Measurements from ENCODE around the gene ALG6. TPM values are rescaled to one million over a fixed set of nuclear protein-coding genes. Genes with fewer than 3 reads are reported as not detected.
"Not testable (repeated sequence)": the region's sequence is repeated elsewhere in the genome, so short reads cannot be mapped to it uniquely, and the experiment has no call there.

Gene ALG6
- polyA plus RNA-seq, 1 experiment, result 3.1 TPM

DNA sequence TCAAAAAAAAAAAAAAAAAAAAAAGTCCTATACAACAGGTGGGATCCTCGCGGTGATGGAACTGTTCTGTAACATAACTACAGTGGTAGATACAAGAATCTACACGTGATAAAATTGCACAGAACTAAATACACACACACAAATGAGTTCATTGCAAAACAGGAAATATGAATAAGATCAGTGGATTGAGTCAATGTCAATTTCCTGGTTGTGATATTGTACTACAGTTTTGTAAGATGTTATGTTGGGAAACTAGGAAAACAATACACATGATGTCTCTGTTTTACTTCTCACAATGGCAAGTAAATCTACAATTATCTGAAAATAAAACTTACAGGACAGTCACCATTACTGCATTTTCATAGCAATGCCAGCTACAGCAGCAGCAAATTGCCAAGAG lies 95.8 kb downstream of the ALG6 start:
- no peaks in the 10 kb centered on the region for H3K27me3 ChIP-seq (ENCODE audit: control insufficient read depth, insufficient read depth, low read length)
- no peak overlapping the region for H3K4me3 ChIP-seq (ENCODE audit: low read depth, low read length)
- no peaks in the 10 kb centered on the region for H3K36me3 ChIP-seq (ENCODE audit: control insufficient read depth, insufficient read depth, low read length)
- no peak for DNase-seq (ENCODE audit: low read depth)
- CTCF ChIA-PET, result interaction anchor here (0.6 kb wide), 1 partner anchor 12 kb away, joined by 3 read pairs; no protein-coding TSS in a partner anchor
- TF ChIP-seq, protein P1, sequence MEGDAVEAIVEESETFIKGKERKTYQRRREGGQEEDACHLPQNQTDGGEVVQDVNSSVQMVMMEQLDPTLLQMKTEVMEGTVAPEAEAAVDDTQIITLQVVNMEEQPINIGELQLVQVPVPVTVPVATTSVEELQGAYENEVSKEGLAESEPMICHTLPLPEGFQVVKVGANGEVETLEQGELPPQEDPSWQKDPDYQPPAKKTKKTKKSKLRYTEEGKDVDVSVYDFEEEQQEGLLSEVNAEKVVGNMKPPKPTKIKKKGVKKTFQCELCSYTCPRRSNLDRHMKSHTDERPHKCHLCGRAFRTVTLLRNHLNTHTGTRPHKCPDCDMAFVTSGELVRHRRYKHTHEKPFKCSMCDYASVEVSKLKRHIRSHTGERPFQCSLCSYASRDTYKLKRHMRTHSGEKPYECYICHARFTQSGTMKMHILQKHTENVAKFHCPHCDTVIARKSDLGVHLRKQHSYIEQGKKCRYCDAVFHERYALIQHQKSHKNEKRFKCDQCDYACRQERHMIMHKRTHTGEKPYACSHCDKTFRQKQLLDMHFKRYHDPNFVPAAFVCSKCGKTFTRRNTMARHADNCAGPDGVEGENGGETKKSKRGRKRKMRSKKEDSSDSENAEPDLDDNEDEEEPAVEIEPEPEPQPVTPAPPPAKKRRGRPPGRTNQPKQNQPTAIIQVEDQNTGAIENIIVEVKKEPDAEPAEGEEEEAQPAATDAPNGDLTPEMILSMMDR (IDR thresholded peaks at IDR 0.05; ENCODE audit: insufficient read depth, low read depth, low read length), result no peak
- POLR2A ChIA-PET, result no interaction called here

DNA sequence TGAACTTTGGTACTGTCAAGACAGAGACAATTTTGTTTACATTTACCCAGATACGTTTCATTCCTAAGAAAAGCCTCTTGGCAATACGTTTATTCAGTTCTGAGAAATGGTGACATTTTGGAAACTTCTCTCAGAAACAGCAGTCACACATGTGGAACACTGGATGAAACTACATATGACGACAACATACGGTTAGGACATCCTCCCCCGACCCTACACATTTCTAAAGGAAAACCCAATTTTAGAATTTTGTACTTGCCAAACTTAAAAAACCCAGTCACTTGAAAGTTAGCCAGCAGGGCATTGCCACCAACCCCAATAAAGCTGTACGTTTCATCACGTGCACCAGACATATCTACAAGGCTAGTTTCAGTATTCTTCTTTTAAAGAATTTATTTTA lies 98.8 kb downstream of the ALG6 start:
- Histone ChIP-seq H3K4me3 (ENCODE audit: low read depth, low read length) (no peak overlapping the region), H3K36me3 (ENCODE audit: control insufficient read depth, insufficient read depth, low read length) (no peaks in the 10 kb centered on the region), H3K27me3 (ENCODE audit: control insufficient read depth, insufficient read depth, low read length) (no peaks in the 10 kb centered on the region)
- ChIA-PET CTCF (interaction anchor here (1.7 kb wide), 1 partner anchor 12 kb away, joined by 9 read pairs; no protein-coding TSS in a partner anchor), POLR2A (no interaction called here)
- no peak for DNase-seq (ENCODE audit: low read depth)
- TF ChIP-seq, protein P1 (IDR thresholded peaks at IDR 0.05; ENCODE audit: insufficient read depth, low read depth, low read length), result no peak

DNA sequence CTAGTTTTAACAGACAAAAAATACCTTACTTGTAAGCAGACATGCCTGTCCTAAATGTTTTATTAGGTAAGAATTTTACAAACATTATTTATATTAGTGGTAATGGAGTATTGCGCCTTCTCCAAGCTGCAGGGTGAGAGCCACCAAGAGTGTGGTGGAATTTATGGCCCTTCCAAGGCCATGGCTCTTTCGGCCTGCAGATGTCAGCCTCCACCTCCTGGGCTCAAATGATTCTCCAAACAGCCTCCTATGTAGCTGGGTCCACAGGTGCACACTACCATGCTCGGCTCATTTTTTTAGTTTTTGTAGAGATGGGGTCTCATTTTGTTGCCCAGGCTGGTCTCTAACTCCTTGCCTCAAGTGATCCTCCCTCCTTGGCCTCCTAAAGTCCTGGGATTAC lies 99.3 kb downstream of the ALG6 start:
- H3K4me3 ChIP-seq (ENCODE audit: low read depth, low read length), result no peak overlapping the region
- no peaks in the 10 kb centered on the region for H3K27me3 ChIP-seq (ENCODE audit: control insufficient read depth, insufficient read depth, low read length)
- DNase-seq (ENCODE audit: low read depth), result no peak
- TF ChIP-seq, protein P1 (IDR thresholded peaks at IDR 0.05; ENCODE audit: insufficient read depth, low read depth, low read length), result no peak
- ChIA-PET CTCF (interaction anchor here (0.6 to 1.7 kb wide), 2 partner anchors 11 to 32 kb away, joined by 3 to 9 read pairs; no protein-coding TSS in a partner anchor), POLR2A (no interaction called here)
- no peaks in the 10 kb centered on the region for H3K36me3 ChIP-seq (ENCODE audit: control insufficient read depth, insufficient read depth, low read length)

DNA sequence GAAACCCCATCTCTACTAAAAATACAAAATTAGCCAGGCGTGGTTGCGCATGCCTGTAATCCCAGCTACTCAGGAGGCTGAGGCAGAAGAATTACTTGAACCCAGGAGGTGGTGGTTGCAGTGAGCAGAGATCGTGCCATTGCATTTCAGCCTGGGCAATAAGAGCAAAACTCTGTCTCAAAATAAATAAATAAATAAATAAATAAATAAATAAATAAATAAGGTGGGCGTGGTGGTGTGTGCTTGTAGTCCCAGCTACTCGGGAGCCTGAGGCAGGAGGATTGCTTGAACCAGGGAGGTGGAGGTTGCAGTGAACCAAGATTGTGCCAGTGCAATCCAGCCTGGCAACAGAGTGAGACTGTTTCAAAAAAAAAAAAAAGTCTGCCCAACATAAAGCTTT lies 101.3 kb downstream of the ALG6 start:
- ChIA-PET CTCF (interaction anchor here (0.6 to 1.6 kb wide), 3 partner anchors 9 to 336 kb away, joined by 3 to 5 read pairs (median 3); no protein-coding TSS in a partner anchor), POLR2A (interaction anchor here (0.6 kb wide), 1 partner anchor 25 kb away, joined by 3 read pairs; no protein-coding TSS in a partner anchor)
- not testable (repeated sequence) for DNase-seq (ENCODE audit: low read depth)

DNA sequence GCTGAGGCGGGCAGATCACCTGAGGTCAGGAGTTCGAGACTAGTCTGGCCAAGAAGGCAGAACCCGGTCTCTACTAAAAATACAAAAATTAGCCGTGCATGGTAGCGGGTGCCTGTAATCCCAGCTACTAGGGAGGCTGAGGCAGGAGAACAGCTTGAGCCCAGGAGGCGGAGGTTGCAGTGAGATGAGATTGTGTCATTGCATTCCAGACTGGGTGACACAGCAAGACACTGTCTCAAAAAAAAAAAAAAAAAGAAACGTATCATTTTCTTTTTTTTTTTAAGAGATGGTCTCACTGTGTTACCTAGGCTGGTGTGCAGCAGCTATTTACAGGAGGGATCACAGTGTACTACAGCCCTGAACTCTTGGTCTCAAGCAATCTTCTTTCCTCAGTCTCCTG lies 108.3 kb downstream of the ALG6 start:
- ChIA-PET POLR2A (no interaction called here), CTCF (interaction anchor here (0.6 to 1.5 kb wide), 2 partner anchors 12 to 14 kb away, joined by 3 to 5 read pairs; no protein-coding TSS in a partner anchor)
- DNase-seq (ENCODE audit: low read depth), result no peak
- TF ChIP-seq, protein P1 (IDR thresholded peaks at IDR 0.05; ENCODE audit: insufficient read depth, low read depth, low read length), result no peak
- Histone ChIP-seq H3K27me3 (ENCODE audit: control insufficient read depth, insufficient read depth, low read length) (no peaks in the 10 kb centered on the region), H3K36me3 (ENCODE audit: control insufficient read depth, insufficient read depth, low read length) (no peaks in the 10 kb centered on the region), H3K4me3 (ENCODE audit: low read depth, low read length) (no peak overlapping the region)

More for the DNA sequence above, 101.3 kb downstream of the ALG6 start:
- not testable (repeated sequence) for H3K36me3 ChIP-seq (ENCODE audit: control insufficient read depth, insufficient read depth, low read length); H3K4me3 ChIP-seq (ENCODE audit: low read depth, low read length); H3K27me3 ChIP-seq (ENCODE audit: control insufficient read depth, insufficient read depth, low read length)

DNA sequence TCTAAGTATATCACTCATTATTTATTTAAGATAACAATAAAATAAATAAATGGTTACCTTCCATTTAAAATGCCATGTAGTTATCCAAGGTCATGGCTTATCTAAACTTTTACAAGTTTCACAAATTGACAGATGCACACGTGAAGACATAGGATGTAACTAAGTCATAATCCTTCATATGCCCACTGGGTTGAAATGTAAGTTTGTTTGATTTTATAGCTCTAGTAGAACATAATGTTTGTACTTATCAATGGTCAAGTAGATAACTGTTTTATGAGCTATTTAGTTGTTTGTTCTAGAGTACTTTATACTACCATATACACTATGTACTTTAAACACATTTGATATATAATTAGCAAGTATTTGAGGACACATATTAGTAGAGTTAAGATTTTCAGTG lies 112.6 kb downstream of the ALG6 start:
- ChIA-PET CTCF (interaction anchor here (1.6 kb wide), 1 partner anchor 38 kb away, joined by 4 read pairs; no protein-coding TSS in a partner anchor), POLR2A (no interaction called here)
- H3K4me3 ChIP-seq (ENCODE audit: low read depth, low read length), result no peak overlapping the region
- no peaks in the 10 kb centered on the region for H3K36me3 ChIP-seq (ENCODE audit: control insufficient read depth, insufficient read depth, low read length)
- no peak for DNase-seq (ENCODE audit: low read depth)
- TF ChIP-seq, protein P1 (IDR thresholded peaks at IDR 0.05; ENCODE audit: insufficient read depth, low read depth, low read length), result no peak
- no peaks in the 10 kb centered on the region for H3K27me3 ChIP-seq (ENCODE audit: control insufficient read depth, insufficient read depth, low read length)

Data from BJ (cell line).